WTC11 (cell line): ENCODE results near the gene MXD3. TPM values are rescaled to one million over a fixed set of nuclear protein-coding genes. Genes with fewer than 3 reads are reported as not detected.
A peak's percentile ranks its signal among the peaks of the same experiment; 100 is the strongest.

Source experiments
- ATAC-seq: fragments of 200-7000 bp; cut with Tn5 transposase; 2 replicates; pipeline ENCODE4 v1.10.0; 2021; ENCODE audit warnings: mild to moderate bottlenecking, moderate library complexity
- CTCF ChIA-PET: fragments of 300-600 bp; sonication (Branson Sonifier 250); formaldehyde crosslinking; loops from one replicate; lab custom pipeline; 2021; ENCODE audit warnings: antibody characterized with exemption; lab: Charles Lee
- POLR2A ChIA-PET: fragments of 350-600 bp; sonication (Branson Sonifier 250); formaldehyde crosslinking; loops from one replicate; lab custom pipeline; 2021; ENCODE audit warnings: antibody characterized with exemption; lab: Charles Lee
- DNase-seq: peaks from one replicate; pipeline ENCODE4 v3.0.0; 2021; ENCODE audit warnings: low spot score
- H3K27ac Mint-ChIP-seq: 2 replicates; pipeline ENCODE4 v1.8.0; 2021; ENCODE audit warnings: mixed read lengths
- H3K27me3 Mint-ChIP-seq: 2 replicates; pipeline ENCODE4 v1.8.0; 2021; ENCODE audit warnings: low read depth, mild to moderate bottlenecking, moderate library complexity, mixed read lengths
- H3K36me3 Mint-ChIP-seq: 2 replicates; pipeline ENCODE4 v1.8.0; 2021; ENCODE audit warnings: mixed read lengths
- H3K4me1 Mint-ChIP-seq: 2 replicates; pipeline ENCODE4 v1.8.0; 2022; ENCODE audit warnings: mixed read lengths
- H3K4me3 Mint-ChIP-seq: 2 replicates; pipeline ENCODE4 v1.8.0; 2021; ENCODE audit warnings: mild to moderate bottlenecking, moderate library complexity, mixed read lengths
- H3K9me3 Mint-ChIP-seq: 2 replicates; pipeline ENCODE4 v1.8.0; 2021; ENCODE audit warnings: mixed read lengths
- CBFB ChIP-seq: sonication (generic); formaldehyde crosslinking; IDR thresholded peaks from 2 replicates; pipeline ENCODE4 v1.8.1; 2022; ENCODE audit warnings: mild to moderate bottlenecking, low read depth, missing genetic modification reagents
- FOXJ3 ChIP-seq: sonication (generic); formaldehyde crosslinking; IDR thresholded peaks from 2 replicates; pipeline ENCODE4 v1.9.0; 2021; ENCODE audit warnings: missing genetic modification reagents, mild to moderate bottlenecking, borderline replicate concordance
- FOXK1 ChIP-seq: sonication (generic); formaldehyde crosslinking; IDR thresholded peaks from 2 replicates; pipeline ENCODE4 v1.8.0; 2022; ENCODE audit warnings: mild to moderate bottlenecking, moderate library complexity, missing genetic modification reagents
- FOXP1 ChIP-seq: sonication (generic); formaldehyde crosslinking; IDR thresholded peaks from 2 replicates; pipeline ENCODE4 v1.8.0; 2022; ENCODE audit warnings: missing genetic modification reagents, mild to moderate bottlenecking, moderate library complexity, borderline replicate concordance
- JUN ChIP-seq: sonication (generic); formaldehyde crosslinking; IDR thresholded peaks from 2 replicates; pipeline ENCODE4 v1.8.0; 2023; ENCODE audit warnings: mild to moderate bottlenecking, missing genetic modification reagents
- NR1H2 ChIP-seq: sonication (generic); formaldehyde crosslinking; IDR thresholded peaks from 2 replicates; pipeline ENCODE4 v1.9.0; 2021; ENCODE audit warnings: mild to moderate bottlenecking, moderate library complexity, missing genetic modification reagents
- NR3C1 ChIP-seq: sonication (generic); formaldehyde crosslinking; conservative IDR thresholded peaks from 2 replicates; pipeline ENCODE4 v1.8.1; 2023; ENCODE audit warnings: low read depth, mild to moderate bottlenecking, missing genetic modification reagents
- SMAD4 ChIP-seq: sonication (generic); formaldehyde crosslinking; IDR thresholded peaks from 2 replicates; pipeline ENCODE4 v1.8.0; 2022; ENCODE audit warnings: mild to moderate bottlenecking, missing genetic modification reagents
- SP1 ChIP-seq: sonication (generic); formaldehyde crosslinking; conservative IDR thresholded peaks from 2 replicates; pipeline ENCODE4 v1.8.1; 2022; ENCODE audit warnings: missing genetic modification reagents
- ZNF219 ChIP-seq: sonication (generic); formaldehyde crosslinking; IDR thresholded peaks from 2 replicates; pipeline ENCODE4 v1.8.0; 2023; ENCODE audit warnings: missing genetic modification reagents, mild to moderate bottlenecking, borderline replicate concordance
- ZNF396 ChIP-seq: fragments of 250-450 bp; sonication (Bioruptor Pico); IDR thresholded peaks from 2 replicates; pipeline ENCODE4 v1.8.0; 2021; ENCODE audit warnings: mild to moderate bottlenecking, moderate library complexity, borderline replicate concordance
- total RNA-seq: library from RNA; stranded (reverse); gene quantifications from 3 replicates; pipeline ENCODE4 v1.2.3, GENCODE V29; 2021
- TF ChIP-seq, protein P1 (sequence below): sonication (generic); formaldehyde crosslinking; IDR thresholded peaks from 2 replicates; pipeline ENCODE4 v1.8.0; 2022; ENCODE audit warnings: mild to moderate bottlenecking, missing genetic modification reagents
- TF ChIP-seq, protein P2 (sequence below): sonication (generic); formaldehyde crosslinking; conservative IDR thresholded peaks from 2 replicates; pipeline ENCODE4 v1.8.1; 2022; ENCODE audit warnings: mild to moderate bottlenecking, missing genetic modification reagents
- TF ChIP-seq, protein P3 (sequence below): sonication (generic); formaldehyde crosslinking; IDR thresholded peaks from 2 replicates; pipeline ENCODE4 v1.8.1; 2023; ENCODE audit warnings: mild to moderate bottlenecking, missing genetic modification reagents, moderate library complexity
- TF ChIP-seq, protein P4 (sequence below): sonication (generic); formaldehyde crosslinking; conservative IDR thresholded peaks from 2 replicates; pipeline ENCODE4 v1.8.1; 2023; ENCODE audit warnings: mild to moderate bottlenecking, low read depth, missing genetic modification reagents, moderate library complexity

Gene MXD3
- total RNA-seq, 1 experiment from 2014 or later, result 25.7 TPM

DNA sequence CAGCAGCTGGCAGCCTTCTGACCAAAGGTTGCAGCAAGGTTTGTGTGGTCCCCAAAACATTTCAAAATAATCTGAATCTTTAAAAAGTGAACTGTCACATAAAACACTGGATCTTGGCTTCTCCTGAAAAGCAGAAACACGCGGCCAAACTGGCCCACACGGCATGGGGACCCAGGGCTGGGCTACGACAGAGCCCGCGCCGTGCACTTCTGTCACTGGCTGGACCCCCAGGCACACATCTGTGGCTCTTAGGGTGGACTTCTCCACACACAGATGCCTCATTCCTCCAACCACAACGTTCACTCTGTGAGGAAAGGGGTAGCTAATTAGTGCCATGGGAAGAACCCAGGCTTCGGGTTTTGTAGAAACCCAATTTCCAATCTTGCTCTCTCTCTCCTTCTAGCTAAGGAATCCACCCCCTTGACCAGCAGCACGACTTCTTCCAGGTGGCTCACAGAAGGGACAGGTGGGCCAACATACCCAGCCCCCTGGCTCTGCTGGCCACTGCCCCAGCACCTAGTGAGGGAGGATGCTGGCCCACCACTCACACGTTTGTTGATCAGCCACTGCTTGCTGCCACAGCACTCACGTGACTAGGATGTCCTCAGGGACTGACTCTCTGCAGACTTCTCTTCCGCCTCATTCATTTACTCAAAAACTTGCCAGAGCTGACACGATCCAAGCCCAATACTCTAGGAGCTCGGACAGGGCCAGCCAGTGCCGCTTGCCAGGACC lies 21.9 kb upstream of the MXD3 start:
- H3K27me3 Mint-ChIP-seq, result no peaks in the 10 kb centered on the region
- H3K36me3 Mint-ChIP-seq, result peaks cover 53% of the 10 kb centered on the region
- ATAC-seq (no peak), DNase-seq (no peak)
- TF ChIP-seq, protein P1, sequence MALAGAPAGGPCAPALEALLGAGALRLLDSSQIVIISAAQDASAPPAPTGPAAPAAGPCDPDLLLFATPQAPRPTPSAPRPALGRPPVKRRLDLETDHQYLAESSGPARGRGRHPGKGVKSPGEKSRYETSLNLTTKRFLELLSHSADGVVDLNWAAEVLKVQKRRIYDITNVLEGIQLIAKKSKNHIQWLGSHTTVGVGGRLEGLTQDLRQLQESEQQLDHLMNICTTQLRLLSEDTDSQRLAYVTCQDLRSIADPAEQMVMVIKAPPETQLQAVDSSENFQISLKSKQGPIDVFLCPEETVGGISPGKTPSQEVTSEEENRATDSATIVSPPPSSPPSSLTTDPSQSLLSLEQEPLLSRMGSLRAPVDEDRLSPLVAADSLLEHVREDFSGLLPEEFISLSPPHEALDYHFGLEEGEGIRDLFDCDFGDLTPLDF (CRISPR knock-in tag), result no peak
- TF ChIP-seq FOXK1 (CRISPR knock-in tag) (no peak), CBFB (CRISPR knock-in tag) (no peak), NR1H2 (CRISPR knock-in tag) (no peak), FOXJ3 (CRISPR knock-in tag) (no peak), FOXP1 (CRISPR knock-in tag) (no peak), SMAD4 (CRISPR knock-in tag) (no peak), ZNF396 (CRISPR knock-in tag) (no peak), SP1 (CRISPR knock-in tag) (no peak)
- TF ChIP-seq, protein P2, sequence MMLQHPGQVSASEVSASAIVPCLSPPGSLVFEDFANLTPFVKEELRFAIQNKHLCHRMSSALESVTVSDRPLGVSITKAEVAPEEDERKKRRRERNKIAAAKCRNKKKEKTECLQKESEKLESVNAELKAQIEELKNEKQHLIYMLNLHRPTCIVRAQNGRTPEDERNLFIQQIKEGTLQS (CRISPR knock-in tag), result no peak
- TF ChIP-seq, protein P3, sequence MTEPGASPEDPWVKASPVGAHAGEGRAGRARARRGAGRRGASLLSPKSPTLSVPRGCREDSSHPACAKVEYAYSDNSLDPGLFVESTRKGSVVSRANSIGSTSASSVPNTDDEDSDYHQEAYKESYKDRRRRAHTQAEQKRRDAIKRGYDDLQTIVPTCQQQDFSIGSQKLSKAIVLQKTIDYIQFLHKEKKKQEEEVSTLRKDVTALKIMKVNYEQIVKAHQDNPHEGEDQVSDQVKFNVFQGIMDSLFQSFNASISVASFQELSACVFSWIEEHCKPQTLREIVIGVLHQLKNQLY (CRISPR knock-in tag), result no peak
- TF ChIP-seq, protein P4, sequence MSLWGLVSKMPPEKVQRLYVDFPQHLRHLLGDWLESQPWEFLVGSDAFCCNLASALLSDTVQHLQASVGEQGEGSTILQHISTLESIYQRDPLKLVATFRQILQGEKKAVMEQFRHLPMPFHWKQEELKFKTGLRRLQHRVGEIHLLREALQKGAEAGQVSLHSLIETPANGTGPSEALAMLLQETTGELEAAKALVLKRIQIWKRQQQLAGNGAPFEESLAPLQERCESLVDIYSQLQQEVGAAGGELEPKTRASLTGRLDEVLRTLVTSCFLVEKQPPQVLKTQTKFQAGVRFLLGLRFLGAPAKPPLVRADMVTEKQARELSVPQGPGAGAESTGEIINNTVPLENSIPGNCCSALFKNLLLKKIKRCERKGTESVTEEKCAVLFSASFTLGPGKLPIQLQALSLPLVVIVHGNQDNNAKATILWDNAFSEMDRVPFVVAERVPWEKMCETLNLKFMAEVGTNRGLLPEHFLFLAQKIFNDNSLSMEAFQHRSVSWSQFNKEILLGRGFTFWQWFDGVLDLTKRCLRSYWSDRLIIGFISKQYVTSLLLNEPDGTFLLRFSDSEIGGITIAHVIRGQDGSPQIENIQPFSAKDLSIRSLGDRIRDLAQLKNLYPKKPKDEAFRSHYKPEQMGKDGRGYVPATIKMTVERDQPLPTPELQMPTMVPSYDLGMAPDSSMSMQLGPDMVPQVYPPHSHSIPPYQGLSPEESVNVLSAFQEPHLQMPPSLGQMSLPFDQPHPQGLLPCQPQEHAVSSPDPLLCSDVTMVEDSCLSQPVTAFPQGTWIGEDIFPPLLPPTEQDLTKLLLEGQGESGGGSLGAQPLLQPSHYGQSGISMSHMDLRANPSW (CRISPR knock-in tag), result no peak
- H3K4me1 Mint-ChIP-seq, result peaks cover 24% of the 10 kb centered on the region
- ChIA-PET POLR2A (no interaction called here), CTCF (interaction anchor here (1.6 to 1.7 kb wide), 2 partner anchors 15 to 37 kb away, joined by 4 to 6 read pairs; no protein-coding TSS in a partner anchor)
- no peak overlapping the region for H3K4me3 Mint-ChIP-seq
- no peaks in the 10 kb centered on the region for H3K9me3 Mint-ChIP-seq
- H3K27ac Mint-ChIP-seq, result peak overlapping the region; percentile 87

DNA sequence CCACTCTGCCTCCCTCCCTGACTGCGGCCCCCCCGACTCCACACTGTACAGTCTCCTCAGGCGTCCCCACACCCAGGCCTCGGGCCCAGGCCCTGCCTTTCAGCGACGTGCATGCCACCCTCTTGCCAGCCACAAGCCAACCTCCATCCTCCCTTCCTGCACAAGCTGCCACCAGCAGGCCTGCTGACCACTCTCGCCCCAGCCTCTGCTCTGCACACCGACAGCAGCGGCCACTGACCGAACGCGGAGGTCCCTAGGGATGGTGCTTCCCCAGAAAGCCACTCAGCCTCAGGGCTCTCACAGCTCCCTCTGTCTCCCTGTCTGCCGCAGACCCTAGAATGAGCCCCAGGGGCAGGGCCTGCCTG lies 21.2 kb upstream of the MXD3 start:
- ATAC-seq, result no peak
- peak; percentile 58; the same call in 1 of the 2 replicates for TF ChIP-seq ZNF219
- TF ChIP-seq JUN (CRISPR knock-in tag), result no peak
- TF ChIP-seq NR3C1 (CRISPR knock-in tag), result no peak
- TF ChIP-seq, all 79 proteins: peak for 1
- H3K27me3 Mint-ChIP-seq, result no peaks in the 10 kb centered on the region
- H3K27ac Mint-ChIP-seq, result no peak overlapping the region; the same call in 1 of the 2 replicates
- H3K4me3 Mint-ChIP-seq, result no peak overlapping the region; the same call in 1 of the 2 replicates
- peaks cover 21% of the 10 kb centered on the region for H3K4me1 Mint-ChIP-seq
- no peaks in the 10 kb centered on the region for H3K9me3 Mint-ChIP-seq
- H3K36me3 Mint-ChIP-seq, result peaks cover 53% of the 10 kb centered on the region
- DNase-seq, result no peak
- CTCF ChIA-PET, result interaction anchor here (1.1 to 1.7 kb wide), 2 partner anchors 14 to 165 kb away, joined by 3 to 4 read pairs; partner anchors contain the start of gene PDLIM7
- POLR2A ChIA-PET, result no interaction called here
